ENCODE measurements around the gene FMN2.
"Not testable (repeated sequence)": the region's sequence is repeated elsewhere in the genome, so short reads cannot be mapped to it uniquely, and the experiment has no call there.

FMN2 gene

DNA sequence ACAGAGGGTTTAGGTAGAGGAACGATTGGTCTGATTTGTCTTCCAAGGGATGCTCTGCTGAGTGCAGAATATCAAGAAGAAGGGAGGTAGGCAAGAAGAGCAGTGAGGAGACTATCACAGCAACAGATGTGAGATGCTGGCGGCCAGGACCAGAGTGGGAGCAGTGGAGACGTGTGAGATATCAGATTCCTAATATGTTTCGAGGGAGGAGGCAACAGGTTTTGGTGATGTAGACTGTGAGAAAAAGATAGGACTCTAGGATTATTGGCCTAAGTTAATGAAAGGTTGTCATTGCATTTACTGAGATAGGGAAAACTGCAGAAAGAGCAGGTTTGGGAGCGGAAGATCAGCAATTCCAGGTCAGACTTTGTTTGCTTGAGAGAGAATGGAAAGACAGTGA lies 182.9 kb downstream of the FMN2 start:
- no peak overlapping the region for H2AFZ ChIP-seq (ENCODE audit: low read depth, low read length)
- H3K27ac ChIP-seq (ENCODE audit: low read length), result no peak overlapping the region
- no peak for TF ChIP-seq EZH2phosphoT487 (IDR thresholded peaks at IDR 0.05; ENCODE audit: low read depth)
- TF ChIP-seq, protein P1, sequence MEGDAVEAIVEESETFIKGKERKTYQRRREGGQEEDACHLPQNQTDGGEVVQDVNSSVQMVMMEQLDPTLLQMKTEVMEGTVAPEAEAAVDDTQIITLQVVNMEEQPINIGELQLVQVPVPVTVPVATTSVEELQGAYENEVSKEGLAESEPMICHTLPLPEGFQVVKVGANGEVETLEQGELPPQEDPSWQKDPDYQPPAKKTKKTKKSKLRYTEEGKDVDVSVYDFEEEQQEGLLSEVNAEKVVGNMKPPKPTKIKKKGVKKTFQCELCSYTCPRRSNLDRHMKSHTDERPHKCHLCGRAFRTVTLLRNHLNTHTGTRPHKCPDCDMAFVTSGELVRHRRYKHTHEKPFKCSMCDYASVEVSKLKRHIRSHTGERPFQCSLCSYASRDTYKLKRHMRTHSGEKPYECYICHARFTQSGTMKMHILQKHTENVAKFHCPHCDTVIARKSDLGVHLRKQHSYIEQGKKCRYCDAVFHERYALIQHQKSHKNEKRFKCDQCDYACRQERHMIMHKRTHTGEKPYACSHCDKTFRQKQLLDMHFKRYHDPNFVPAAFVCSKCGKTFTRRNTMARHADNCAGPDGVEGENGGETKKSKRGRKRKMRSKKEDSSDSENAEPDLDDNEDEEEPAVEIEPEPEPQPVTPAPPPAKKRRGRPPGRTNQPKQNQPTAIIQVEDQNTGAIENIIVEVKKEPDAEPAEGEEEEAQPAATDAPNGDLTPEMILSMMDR (IDR thresholded peaks at IDR 0.05; ENCODE audit: low read depth, low read length), result no peak
- H4K20me1 ChIP-seq (ENCODE audit: insufficient read depth, low read length), result no peaks in the 10 kb centered on the region
- no peak overlapping the region for H3K4me2 ChIP-seq (ENCODE audit: low read length)
- H3K36me3 ChIP-seq (replicated peaks; ENCODE audit: low read depth, low read length), result no peaks in the 10 kb centered on the region
- no peak overlapping the region for H3K4me3 ChIP-seq (ENCODE audit: low read length)
- H3K4me1 ChIP-seq (ENCODE audit: low read length), result no peaks in the 10 kb centered on the region
- no peak overlapping the region for H3K9ac ChIP-seq (ENCODE audit: low read length)
- H3K27me3 ChIP-seq (ENCODE audit: low read depth, low read length), result no peaks in the 10 kb centered on the region
- no peaks in the 10 kb centered on the region for H3K9me3 ChIP-seq (ENCODE audit: insufficient read depth, low read length)
- no peaks in the 10 kb centered on the region for H3K79me2 ChIP-seq (ENCODE audit: low read length)

GRCh38 chr1:240275219-240275618 lies 183.5 kb downstream of the FMN2 start:
- not testable (repeated sequence) for H4K20me1 ChIP-seq (ENCODE audit: insufficient read depth, low read length); H3K9ac ChIP-seq (ENCODE audit: low read length); H3K4me1 ChIP-seq (ENCODE audit: low read length); H3K4me2 ChIP-seq (ENCODE audit: low read length); H3K36me3 ChIP-seq (replicated peaks; ENCODE audit: low read depth, low read length); H3K27ac ChIP-seq (ENCODE audit: low read length); H3K79me2 ChIP-seq (ENCODE audit: low read length); H3K9me3 ChIP-seq (ENCODE audit: insufficient read depth, low read length); H3K4me3 ChIP-seq (ENCODE audit: low read length); H3K27me3 ChIP-seq (ENCODE audit: low read depth, low read length); H2AFZ ChIP-seq (ENCODE audit: low read depth, low read length)

- no peaks in the 10 kb centered on the region for H3K27me3 ChIP-seq (ENCODE audit: low read depth, low read length)
- TF ChIP-seq, protein P1 (IDR thresholded peaks at IDR 0.05; ENCODE audit: low read depth, low read length), result no peak
- TF ChIP-seq EZH2phosphoT487 (IDR thresholded peaks at IDR 0.05; ENCODE audit: low read depth), result no peak
- no peaks in the 10 kb centered on the region for H3K79me2 ChIP-seq (ENCODE audit: low read length)
- no peaks in the 10 kb centered on the region for H3K9me3 ChIP-seq (ENCODE audit: insufficient read depth, low read length)
- no peaks in the 10 kb centered on the region for H3K4me1 ChIP-seq (ENCODE audit: low read length)
- no peak overlapping the region for H3K9ac ChIP-seq (ENCODE audit: low read length)
- H4K20me1 ChIP-seq (ENCODE audit: insufficient read depth, low read length), result no peaks in the 10 kb centered on the region
- 0 out of 2 replicates have a peak overlapping the region, but pooled peaks have one; percentile 11 for H2AFZ ChIP-seq (ENCODE audit: low read depth, low read length)
- no peaks in the 10 kb centered on the region for H3K36me3 ChIP-seq (replicated peaks; ENCODE audit: low read depth, low read length)
- no peak overlapping the region for H3K4me3 ChIP-seq (ENCODE audit: low read length)
- H3K4me2 ChIP-seq (ENCODE audit: low read length), result no peak overlapping the region
- H3K27ac ChIP-seq (ENCODE audit: low read length), result no peak overlapping the region
These were observed 186.4 kb downstream of the FMN2 start for GRCh38 chr1:240278082-240278481.

DNA sequence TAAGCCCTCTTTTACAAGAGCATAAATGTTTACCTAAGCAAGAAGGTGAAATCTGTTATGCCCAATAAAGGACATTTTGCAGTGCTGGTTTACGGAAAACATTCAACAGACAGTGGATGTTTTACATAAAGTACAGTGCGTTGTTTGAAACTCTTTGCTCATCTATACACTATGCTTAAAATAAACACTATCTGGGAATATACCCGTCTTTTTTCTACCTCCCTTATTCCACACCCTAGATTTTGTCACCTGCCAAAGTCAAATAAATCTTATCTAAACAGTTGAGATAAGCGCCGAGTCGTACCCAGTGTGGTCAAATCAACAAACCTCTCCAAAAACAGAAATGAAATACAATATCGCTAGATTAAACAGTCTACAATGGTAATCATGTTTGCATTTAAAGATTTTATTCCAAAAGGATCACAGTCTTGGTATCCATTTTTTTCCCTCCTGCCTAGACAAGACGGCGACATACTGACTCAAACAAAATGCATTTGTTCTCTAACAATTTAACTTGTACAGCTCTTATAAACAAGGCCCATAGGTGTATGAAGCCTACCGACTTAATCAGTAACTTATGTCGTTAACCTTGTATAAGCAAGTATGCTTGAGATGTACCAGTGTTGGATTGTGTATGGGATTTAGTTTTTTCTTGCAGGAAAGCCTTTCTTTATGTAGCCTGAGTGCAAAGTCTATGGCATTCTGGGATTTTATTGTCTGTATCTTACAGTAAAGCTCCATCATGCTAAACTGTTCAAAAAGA lies 189.1 kb downstream of the FMN2 start:
- H3K27me3 ChIP-seq (ENCODE audit: low read depth, low read length), result peaks cover 11% of the 10 kb centered on the region; the same call in 1 of the 2 replicates
- TF ChIP-seq, protein P1 (IDR thresholded peaks at IDR 0.05; ENCODE audit: low read depth, low read length), result no peak
- no peak for TF ChIP-seq EZH2phosphoT487 (IDR thresholded peaks at IDR 0.05; ENCODE audit: low read depth)
- no peak overlapping the region for H3K4me3 ChIP-seq (ENCODE audit: low read length)
- H3K9me3 ChIP-seq (ENCODE audit: insufficient read depth, low read length), result no peaks in the 10 kb centered on the region
- H3K36me3 ChIP-seq (replicated peaks; ENCODE audit: low read depth, low read length), result no peaks in the 10 kb centered on the region
- no peak overlapping the region for H3K4me2 ChIP-seq (ENCODE audit: low read length)
- H4K20me1 ChIP-seq (ENCODE audit: insufficient read depth, low read length), result no peaks in the 10 kb centered on the region
- no peak overlapping the region for H3K27ac ChIP-seq (ENCODE audit: low read length)
- no peaks in the 10 kb centered on the region for H3K79me2 ChIP-seq (ENCODE audit: low read length)
- H3K9ac ChIP-seq (ENCODE audit: low read length), result no peak overlapping the region
- H3K4me1 ChIP-seq (ENCODE audit: low read length), result no peaks in the 10 kb centered on the region
- no peak overlapping the region for H2AFZ ChIP-seq (ENCODE audit: low read depth, low read length)
